ENCODE results near the gene TUBA8. TPM values are rescaled to one million over a fixed set of nuclear protein-coding genes. Genes with fewer than 3 reads are reported as not detected.
"Not testable (repeated sequence)": the region's sequence is repeated elsewhere in the genome, so short reads cannot be mapped to it uniquely, and the experiment has no call there.

TUBA8 gene
- total RNA-seq = 1 to 10 TPM in 1 of 2 experiments, not detected in 1; 1.2 TPM
- 1.6 TPM for polyA plus RNA-seq

- Mint-ChIP-seq H3K4me3 (peak within 1 kb of the TSS; percentile 25 to 74 (median 40)), H3K27ac (peak within 1 kb of the TSS in 1 of 8 donors; percentile 79), H3K36me3 (peaks cover 0 to 10% (median 2%) of the 10 kb centered on the region in 3 donors), H3K9me3 (peaks cover 3 to 15% (median 8%) of the 10 kb centered on the region in 5 donors), H3K27me3 (peaks cover 35 to 36% of the 10 kb centered on the region in 2 donors), H3K4me1 (peaks cover 23 to 31% (median 25%) of the 10 kb centered on the region in 3 donors)
- no peak for DNase-seq
- no peaks in the 10 kb centered on the region for H3K9me3 ChIP-seq (ENCODE audit: low read length)
- no peak within 1 kb of the TSS for H3K27ac ChIP-seq (ENCODE audit: low read depth, low read length)
- POLR2A ChIA-PET = no interaction called here
- peaks cover 14% of the 10 kb centered on the region for H3K4me1 ChIP-seq (ENCODE audit: insufficient read depth, low read length)
- H3K36me3 ChIP-seq (ENCODE audit: insufficient read depth, low read length) = no peaks in the 10 kb centered on the region
- H3K27me3 ChIP-seq (ENCODE audit: insufficient read depth, low read length, poor library complexity, severe bottlenecking) = peaks cover 14% of the 10 kb centered on the region
- H3K4me3 ChIP-seq (ENCODE audit: low read length) = no peak within 1 kb of the TSS
- CTCF ChIA-PET = interaction anchor here (1.2 kb wide), 1 partner anchor 17 kb away, joined by 5 read pairs; no protein-coding TSS in a partner anchor
Observed at GRCh38 chr22:18110194-18110953, at the start of gene TUBA8. Gene TUBA8 (plus strand): TSS chr22:18110809. CDS start chr22:18110866, 57 bp downstream.

GRCh38 chr22:18062421-18062820 is 48.2 kb upstream of the TUBA8 start:
- Histone ChIP-seq H3K4me1 (ENCODE audit: insufficient read depth, low read length) (no peaks in the 10 kb centered on the region), H3K4me3 (ENCODE audit: low read length) (no peak overlapping the region), H3K27me3 (ENCODE audit: insufficient read depth, low read length, poor library complexity, severe bottlenecking) (peaks cover 15% of the 10 kb centered on the region), H3K36me3 (ENCODE audit: insufficient read depth, low read length) (no peaks in the 10 kb centered on the region), H3K27ac (ENCODE audit: low read depth, low read length) (no peak overlapping the region), H3K9me3 (ENCODE audit: low read length) (no peaks in the 10 kb centered on the region)
- Mint-ChIP-seq H3K4me3 (no peak overlapping the region), H3K4me1 (no peaks in the 10 kb centered on the region), H3K27ac (no peak overlapping the region), H3K27me3 (peaks cover 33 to 59% of the 10 kb centered on the region in 2 donors), H3K9me3 (no peaks in the 10 kb centered on the region), H3K36me3 (no peaks in the 10 kb centered on the region)
- POLR2A ChIA-PET = no interaction called here
- CTCF ChIA-PET = interaction anchor here (1.0 kb wide), 1 partner anchor 14 kb away, joined by 3 read pairs; no protein-coding TSS in a partner anchor
- no peak for DNase-seq

DNA sequence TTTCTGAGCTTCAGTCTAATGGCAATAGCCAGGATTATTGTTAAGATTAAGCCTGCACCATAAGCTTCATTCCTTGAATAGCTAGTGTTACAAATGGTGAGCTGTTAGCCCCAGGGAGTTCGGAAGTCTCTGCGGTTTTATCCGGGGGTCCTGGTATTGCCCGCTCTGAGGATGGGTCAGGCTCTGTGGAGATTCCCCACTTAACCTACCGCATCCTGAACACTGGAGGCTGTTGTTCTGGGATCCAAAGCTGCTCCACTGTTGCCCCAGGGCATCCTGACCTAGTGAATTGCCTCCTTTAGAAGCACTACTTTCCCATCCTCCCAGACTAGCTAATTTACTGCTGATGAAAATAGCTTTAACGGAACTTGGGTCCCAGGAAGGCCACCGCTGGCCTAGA is 47.3 kb upstream of the TUBA8 start:
- no peak overlapping the region for H3K27ac Mint-ChIP-seq
- no peaks in the 10 kb centered on the region for H3K9me3 ChIP-seq (ENCODE audit: low read length)
- ChIA-PET POLR2A (no interaction called here), CTCF (no interaction called here)
- no peaks in the 10 kb centered on the region for H3K4me1 ChIP-seq (ENCODE audit: insufficient read depth, low read length)
- H3K36me3 ChIP-seq (ENCODE audit: insufficient read depth, low read length) = no peaks in the 10 kb centered on the region
- no peak overlapping the region for H3K4me3 Mint-ChIP-seq
- H3K27ac ChIP-seq (ENCODE audit: low read depth, low read length) = no peak overlapping the region
- H3K36me3 Mint-ChIP-seq = no peaks in the 10 kb centered on the region
- DNase-seq = no peak
- H3K4me1 Mint-ChIP-seq = no peaks in the 10 kb centered on the region
- no peaks in the 10 kb centered on the region for H3K9me3 Mint-ChIP-seq
- H3K27me3 Mint-ChIP-seq = peaks cover 33 to 68% of the 10 kb centered on the region in 2 donors
- H3K4me3 ChIP-seq (ENCODE audit: low read length) = no peak overlapping the region
- peaks cover 17% of the 10 kb centered on the region for H3K27me3 ChIP-seq (ENCODE audit: insufficient read depth, low read length, poor library complexity, severe bottlenecking)

GRCh38 chr22:18063715-18064114 is 46.9 kb upstream of the TUBA8 start:
- peaks cover 36 to 71% of the 10 kb centered on the region in 2 donors for H3K27me3 Mint-ChIP-seq
- H3K4me1 ChIP-seq (ENCODE audit: insufficient read depth, low read length); DNase-seq; H3K4me3 Mint-ChIP-seq; POLR2A ChIA-PET; H3K4me1 Mint-ChIP-seq; H3K36me3 Mint-ChIP-seq; H3K9me3 ChIP-seq (ENCODE audit: low read length); H3K36me3 ChIP-seq (ENCODE audit: insufficient read depth, low read length); H3K27ac Mint-ChIP-seq; CTCF ChIA-PET; H3K4me3 ChIP-seq (ENCODE audit: low read length); H3K9me3 Mint-ChIP-seq; H3K27ac ChIP-seq (ENCODE audit: low read depth, low read length): not testable (repeated sequence)
- H3K27me3 ChIP-seq (ENCODE audit: insufficient read depth, low read length, poor library complexity, severe bottlenecking) = peaks cover 20% of the 10 kb centered on the region

GRCh38 chr22:18064636-18065035 is 46.0 kb upstream of the TUBA8 start:
- CTCF ChIA-PET = no interaction called here
- Mint-ChIP-seq H3K27me3 (peaks cover 34 to 72% of the 10 kb centered on the region in 2 donors), H3K36me3 (no peaks in the 10 kb centered on the region), H3K4me1 (no peaks in the 10 kb centered on the region), H3K9me3 (no peaks in the 10 kb centered on the region), H3K27ac (no peak overlapping the region), H3K4me3 (no peak overlapping the region)
- H3K27ac ChIP-seq (ENCODE audit: low read depth, low read length) = no peak overlapping the region
- DNase-seq = no peak
- no peaks in the 10 kb centered on the region for H3K4me1 ChIP-seq (ENCODE audit: insufficient read depth, low read length)
- H3K4me3 ChIP-seq (ENCODE audit: low read length) = no peak overlapping the region
- H3K9me3 ChIP-seq (ENCODE audit: low read length) = no peaks in the 10 kb centered on the region
- no peaks in the 10 kb centered on the region for H3K36me3 ChIP-seq (ENCODE audit: insufficient read depth, low read length)
- POLR2A ChIA-PET = no interaction called here
- H3K27me3 ChIP-seq (ENCODE audit: insufficient read depth, low read length, poor library complexity, severe bottlenecking) = peaks cover 23% of the 10 kb centered on the region

DNA sequence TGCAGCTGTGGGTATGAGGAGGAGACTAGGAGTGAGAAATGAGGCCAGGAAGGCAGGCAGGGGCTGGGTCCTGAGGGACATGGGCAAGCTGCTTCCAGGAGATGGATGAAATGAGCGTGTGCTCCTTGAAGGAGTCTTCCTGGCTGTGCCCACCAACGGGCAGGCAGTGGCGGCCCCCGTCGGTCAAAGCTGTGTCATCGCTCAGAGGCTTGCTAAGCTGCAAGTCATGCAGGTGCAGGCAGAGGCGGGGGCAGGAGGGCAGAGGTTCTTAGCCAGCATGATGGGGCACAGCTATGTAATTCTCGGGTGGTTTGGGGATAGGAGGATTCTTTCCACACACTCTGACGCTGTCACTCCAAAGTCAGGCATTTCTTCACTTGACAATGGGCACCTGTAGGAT is 45.4 kb upstream of the TUBA8 start:
- H3K36me3 ChIP-seq (ENCODE audit: insufficient read depth, low read length) = no peaks in the 10 kb centered on the region
- H3K27me3 ChIP-seq (ENCODE audit: insufficient read depth, low read length, poor library complexity, severe bottlenecking) = peaks cover 23% of the 10 kb centered on the region
- no peaks in the 10 kb centered on the region for H3K4me1 ChIP-seq (ENCODE audit: insufficient read depth, low read length)
- H3K9me3 ChIP-seq (ENCODE audit: low read length) = no peaks in the 10 kb centered on the region
- Mint-ChIP-seq H3K4me1 (no peaks in the 10 kb centered on the region), H3K36me3 (no peaks in the 10 kb centered on the region), H3K4me3 (peak overlapping the region in 1 of 7 donors; percentile 5), H3K27ac (no peak overlapping the region), H3K9me3 (no peaks in the 10 kb centered on the region), H3K27me3 (peaks cover 34 to 69% of the 10 kb centered on the region in 2 donors)
- H3K27ac ChIP-seq (ENCODE audit: low read depth, low read length) = no peak overlapping the region
- CTCF ChIA-PET = no interaction called here
- no peak for DNase-seq
- no peak overlapping the region for H3K4me3 ChIP-seq (ENCODE audit: low read length)
- POLR2A ChIA-PET = no interaction called here

DNA sequence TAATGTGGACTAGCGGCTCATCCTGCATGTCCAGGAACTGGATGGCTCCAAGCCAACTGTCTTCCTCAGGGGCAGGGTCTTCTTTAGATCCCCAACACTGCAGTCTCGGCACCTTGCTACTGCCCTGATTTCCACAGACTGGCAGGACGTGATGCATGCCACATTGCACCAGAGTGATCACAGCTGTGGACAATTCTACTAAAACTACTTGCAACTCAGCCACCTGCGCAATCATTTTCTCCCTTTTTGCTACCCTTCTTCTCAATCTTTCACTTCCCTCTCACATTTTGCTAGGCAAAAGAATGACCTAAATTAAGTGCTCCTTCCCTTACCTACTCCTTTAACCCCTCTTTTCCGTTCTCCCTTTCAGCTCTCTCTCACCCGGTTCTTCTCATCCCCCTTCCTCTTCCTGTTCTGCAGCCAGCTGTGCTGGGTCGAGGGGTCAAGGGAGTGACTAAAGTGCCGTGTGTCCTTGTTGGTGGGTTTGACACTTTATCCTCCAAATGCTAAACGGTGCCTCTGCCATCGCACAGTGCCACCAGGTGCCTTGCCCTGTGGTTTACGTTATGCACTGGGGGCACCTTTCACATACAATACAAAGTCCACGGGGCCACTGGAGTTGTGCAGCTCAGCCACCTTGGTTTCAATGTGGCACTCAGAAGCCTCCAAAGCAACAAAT is 44.3 kb upstream of the TUBA8 start:
- Mint-ChIP-seq H3K4me3 (no peak overlapping the region), H3K9me3 (no peaks in the 10 kb centered on the region), H3K36me3 (no peaks in the 10 kb centered on the region), H3K4me1 (no peaks in the 10 kb centered on the region), H3K27me3 (peaks cover 34 to 67% of the 10 kb centered on the region in 2 donors), H3K27ac (peak overlapping the region in 2 of 8 donors; percentile 2 to 53)
- Histone ChIP-seq H3K27me3 (ENCODE audit: insufficient read depth, low read length, poor library complexity, severe bottlenecking) (peaks cover 23% of the 10 kb centered on the region), H3K4me3 (ENCODE audit: low read length) (no peak overlapping the region), H3K4me1 (ENCODE audit: insufficient read depth, low read length) (no peaks in the 10 kb centered on the region), H3K9me3 (ENCODE audit: low read length) (no peaks in the 10 kb centered on the region), H3K36me3 (ENCODE audit: insufficient read depth, low read length) (no peaks in the 10 kb centered on the region), H3K27ac (ENCODE audit: low read depth, low read length) (no peak overlapping the region)
- no peak for DNase-seq
- CTCF ChIA-PET = interaction anchor here (1.6 kb wide), 1 partner anchor 9 kb away, joined by 4 read pairs; no protein-coding TSS in a partner anchor
- POLR2A ChIA-PET = interaction anchor here (0.6 kb wide), 1 partner anchor 330 kb away, joined by 4 read pairs; no protein-coding TSS in a partner anchor

GRCh38 chr22:18067121-18067520 is 43.5 kb upstream of the TUBA8 start:
- Histone ChIP-seq H3K27ac (ENCODE audit: low read depth, low read length) (no peak overlapping the region), H3K4me1 (ENCODE audit: insufficient read depth, low read length) (no peaks in the 10 kb centered on the region), H3K4me3 (ENCODE audit: low read length) (no peak overlapping the region), H3K9me3 (ENCODE audit: low read length) (no peaks in the 10 kb centered on the region), H3K27me3 (ENCODE audit: insufficient read depth, low read length, poor library complexity, severe bottlenecking) (peaks cover 23% of the 10 kb centered on the region), H3K36me3 (ENCODE audit: insufficient read depth, low read length) (no peaks in the 10 kb centered on the region)
- POLR2A ChIA-PET = no interaction called here
- peaks cover 34 to 65% of the 10 kb centered on the region in 2 donors for H3K27me3 Mint-ChIP-seq
- no peak overlapping the region for H3K27ac Mint-ChIP-seq
- H3K4me3 Mint-ChIP-seq = no peak overlapping the region
- H3K36me3 Mint-ChIP-seq = no peaks in the 10 kb centered on the region
- DNase-seq = no peak
- CTCF ChIA-PET = interaction anchor here (1.6 kb wide), 1 partner anchor 9 kb away, joined by 4 read pairs; no protein-coding TSS in a partner anchor
- H3K4me1 Mint-ChIP-seq = no peaks in the 10 kb centered on the region
- H3K9me3 Mint-ChIP-seq = no peaks in the 10 kb centered on the region
